Measurements from ENCODE around the gene CAMTA2. TPM values are rescaled to one million over a fixed set of nuclear protein-coding genes. Genes with fewer than 3 reads are reported as not detected.

The CAMTA2 gene
- total RNA-seq, 4 donors from 2014 or later, result 24.0 to 48.2 (median 28.4) TPM

DNA sequence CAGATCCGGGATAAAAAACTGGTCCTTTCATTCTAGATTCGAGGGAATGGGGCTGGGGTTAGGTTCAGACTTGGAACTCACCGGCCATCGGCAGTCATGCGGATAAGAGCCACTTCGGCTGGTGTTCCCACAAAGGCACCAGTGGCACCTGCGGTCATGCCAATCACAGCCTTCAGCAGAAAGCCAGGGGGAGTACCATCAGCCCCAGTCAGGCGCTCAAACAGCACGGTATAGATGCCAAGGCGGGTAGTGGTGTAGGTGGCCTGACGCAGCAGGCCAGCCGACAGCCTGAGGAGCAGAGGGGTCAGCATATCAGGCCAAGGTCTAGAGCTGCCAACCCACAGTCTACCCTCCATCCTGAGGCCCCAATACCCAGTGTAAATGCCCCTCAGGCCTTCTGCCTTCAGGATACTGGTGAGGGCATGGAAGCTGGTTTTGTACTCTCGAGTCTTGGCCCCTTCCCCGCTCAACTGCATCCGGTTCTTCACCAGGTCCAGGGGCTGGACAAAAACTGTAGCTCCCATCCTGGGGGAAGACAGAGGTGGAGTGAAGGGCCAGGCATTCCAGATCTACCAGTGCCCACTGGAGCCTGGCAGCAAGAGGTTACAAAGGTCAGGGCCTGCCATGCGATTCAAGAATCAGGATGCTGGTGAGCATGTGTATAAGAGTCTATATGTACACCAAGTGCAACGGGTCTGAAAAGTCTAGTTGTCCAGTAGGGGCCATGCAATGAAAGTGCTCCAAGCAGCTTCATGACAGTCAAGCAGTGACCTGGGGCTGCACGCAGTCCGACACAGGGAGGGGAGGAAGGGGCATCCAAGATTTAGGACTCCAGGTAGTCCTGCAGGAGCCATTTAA, 48.6 kb downstream of the CAMTA2 start:
- WGBS, result 58% methylated on average over 15 of the region's 19 CpGs
- TF ChIP-seq EP300 (IDR thresholded peaks at IDR 0.05) (no peak), CTCF (IDR thresholded peaks at IDR 0.05) (no peak), POLR2A (IDR thresholded peaks at IDR 0.05; ENCODE audit: low read depth) (no peak), POLR2AphosphoS5 (IDR thresholded peaks at IDR 0.05) (no peak)
- H3K36me3 ChIP-seq, result peaks cover 24 to 52% (median 45%) of the 10 kb centered on the region in 4 donors
- no peak for DNase-seq (ENCODE audit: extremely low spot score)
- H3K9me3 ChIP-seq, result no peaks in the 10 kb centered on the region
- peak overlapping the region; percentile 91 to 97 (median 94) for H3K27ac ChIP-seq (replicated peaks in 1 of 4)
- H3K27me3 ChIP-seq, result no peaks in the 10 kb centered on the region
- peaks cover 37 to 68% (median 60%) of the 10 kb centered on the region in 4 donors for H3K4me1 ChIP-seq
- intact Hi-C loops (cut with DNase I), result loop anchor here (5.0 kb wide), 1 partner anchor 48 kb away; the partner anchor contains the start of gene CAMTA2
- peak overlapping the region; percentile 77 to 87 (median 78) for H3K4me3 ChIP-seq

DNA sequence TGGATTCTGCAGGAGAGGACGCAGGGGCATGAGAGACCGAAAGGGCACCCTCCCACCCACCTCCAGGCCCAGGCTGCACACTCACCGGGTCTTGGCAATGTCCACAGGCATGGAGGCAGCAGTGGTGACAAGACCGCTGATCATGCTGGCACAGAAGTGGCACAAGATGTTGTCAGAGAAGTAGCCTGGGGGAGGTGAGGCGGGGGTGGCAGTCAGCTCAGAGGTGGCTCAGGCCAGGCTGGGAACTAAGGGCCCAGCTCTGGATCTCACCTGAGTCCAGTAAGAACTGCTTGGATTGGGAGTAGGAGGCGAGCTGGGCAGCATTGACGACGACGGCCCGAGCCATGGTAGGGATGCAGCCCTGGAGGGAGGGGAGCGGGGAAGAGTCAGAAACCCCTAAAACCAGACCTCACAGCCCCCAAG, 49.4 kb downstream of the CAMTA2 start:
- H3K27ac ChIP-seq (replicated peaks in 1 of 4), result peak overlapping the region; percentile 17 to 97 (median 94)

DNA sequence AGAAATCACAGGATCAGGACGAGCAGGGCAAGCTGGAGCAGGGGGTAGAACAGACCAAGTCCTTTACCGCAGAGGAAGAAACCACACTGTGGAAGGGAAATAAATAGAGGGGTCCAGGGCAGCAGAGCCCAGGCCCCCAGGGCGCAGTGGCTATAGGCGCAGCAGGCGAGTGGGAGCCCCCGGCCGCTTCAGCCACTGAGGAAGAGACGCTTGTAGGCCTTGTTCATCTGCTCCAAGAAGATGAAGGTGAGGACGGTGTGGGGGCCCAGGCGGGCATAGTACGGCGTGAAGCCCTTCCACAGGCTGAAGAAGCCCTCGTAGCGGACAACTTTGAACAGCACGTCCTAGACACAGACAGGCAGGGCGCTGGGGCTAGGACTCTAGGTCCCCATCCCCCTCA, 49.9 kb downstream of the CAMTA2 start:
- Histone ChIP-seq H3K4me1 (peaks cover 42 to 59% (median 52%) of the 10 kb centered on the region in 4 donors), H3K36me3 (peaks cover 12 to 39% (median 31%) of the 10 kb centered on the region in 4 donors), H3K27me3 (no peaks in the 10 kb centered on the region), H3K9me3 (no peaks in the 10 kb centered on the region), H3K4me3 (no peak overlapping the region), H3K27ac (replicated peaks in 1 of 4) (peak overlapping the region in 2 of 4 donors; percentile 91 to 97)
- WGBS, result 94% methylated on average over 16 of the region's 16 CpGs
- no peak for DNase-seq (ENCODE audit: extremely low spot score)
- intact Hi-C loops (cut with DNase I), result loop anchor here (5.0 kb wide), 1 partner anchor 50 kb away; the partner anchor contains the start of gene CAMTA2
- TF ChIP-seq POLR2AphosphoS5 (IDR thresholded peaks at IDR 0.05) (no peak), CTCF (IDR thresholded peaks at IDR 0.05) (no peak), POLR2A (IDR thresholded peaks at IDR 0.05; ENCODE audit: low read depth) (no peak)

More for the DNA sequence above, 49.4 kb downstream of the CAMTA2 start:
- intact Hi-C loops (cut with DNase I), result loop anchor here (5.0 kb wide), 1 partner anchor 49 kb away; the partner anchor contains the start of gene CAMTA2
- Histone ChIP-seq H3K4me1 (peaks cover 41 to 64% (median 56%) of the 10 kb centered on the region in 4 donors), H3K4me3 (no peak overlapping the region), H3K27me3 (no peaks in the 10 kb centered on the region), H3K9me3 (no peaks in the 10 kb centered on the region), H3K36me3 (peaks cover 17 to 44% (median 37%) of the 10 kb centered on the region in 4 donors)
- WGBS, result 82% methylated on average over 10 of the region's 11 CpGs
- DNase-seq (ENCODE audit: extremely low spot score), result no peak
- no peak for TF ChIP-seq POLR2A (IDR thresholded peaks at IDR 0.05; ENCODE audit: low read depth)
- no peak for TF ChIP-seq CTCF (IDR thresholded peaks at IDR 0.05)
- TF ChIP-seq EP300 (IDR thresholded peaks at IDR 0.05), result no peak
- no peak for TF ChIP-seq POLR2AphosphoS5 (IDR thresholded peaks at IDR 0.05)

- H3K9me3 ChIP-seq, result no peaks in the 10 kb centered on the region
- H3K4me1 ChIP-seq, result peaks cover 36 to 48% (median 42%) of the 10 kb centered on the region in 4 donors
- no peak for DNase-seq (ENCODE audit: extremely low spot score)
- WGBS, result 78% methylated on average over 3 of the region's 3 CpGs
- intact Hi-C loops (cut with DNase I), result loop anchor here (5.0 kb wide), 1 partner anchor 51 kb away; the partner anchor contains the start of gene CAMTA2
- no peak for TF ChIP-seq EP300 (IDR thresholded peaks at IDR 0.05)
- no peak for TF ChIP-seq CTCF (IDR thresholded peaks at IDR 0.05)
- no peak for TF ChIP-seq POLR2A (IDR thresholded peaks at IDR 0.05; ENCODE audit: low read depth)
- TF ChIP-seq POLR2AphosphoS5 (IDR thresholded peaks at IDR 0.05), result no peak
- no peak overlapping the region for H3K4me3 ChIP-seq
- no peak overlapping the region for H3K27ac ChIP-seq (replicated peaks in 1 of 4)
- peaks cover 12 to 30% (median 24%) of the 10 kb centered on the region in 4 donors for H3K36me3 ChIP-seq
- no peaks in the 10 kb centered on the region for H3K27me3 ChIP-seq
Observed at GRCh38 chr17:4936436-4936835, 51.0 kb downstream of the CAMTA2 start.
